Mononuclear cell (primary cell): ENCODE measurements around the gene TPSAB1. TPM values are rescaled to one million over a fixed set of nuclear protein-coding genes. Genes with fewer than 3 reads are reported as not detected.
"Not testable (repeated sequence)": the region's sequence is repeated elsewhere in the genome, so short reads cannot be mapped to it uniquely, and the experiment has no call there.

Experiments used
- H3K27me3 ChIP-seq: 2 replicates; pipeline ENCODE4 v1.6.0; 2011; ENCODE audit warnings: low read length, control low read depth; ENCODE audit not compliant: insufficient read depth
- H3K4me1 ChIP-seq: 2 replicates; pipeline ENCODE4 v1.5.1; 2011; ENCODE audit warnings: mild to moderate bottlenecking, low read length, control low read depth; ENCODE audit not compliant: insufficient read depth
- H3K4me3 ChIP-seq: 2 replicates; pipeline ENCODE4 v1.5.1; 2011; ENCODE audit warnings: mild to moderate bottlenecking, low read length, moderate library complexity
- H3K9me3 ChIP-seq: 2 replicates; pipeline ENCODE4 v1.5.1; 2011; ENCODE audit warnings: low read depth, mild to moderate bottlenecking, control low read depth, low read length
- total RNA-seq: library from RNA; depleted of rRNA; stranded (reverse); fragments of >200 nt; gene quantifications from one replicate; pipeline ENCODE4 v1.2.3, GENCODE V29; 2012

Gene TPSAB1
- total RNA-seq, 1 donor: not detected

GRCh38 chr16:1226692-1227091 lies 13.8 kb upstream of the TPSAB1 start:
- not testable (repeated sequence) for H3K4me1 ChIP-seq, H3K27me3 ChIP-seq, H3K4me3 ChIP-seq, H3K9me3 ChIP-seq

- not testable (repeated sequence) for H3K4me1 ChIP-seq, H3K9me3 ChIP-seq, H3K4me3 ChIP-seq, H3K27me3 ChIP-seq
Measured at GRCh38 chr16:1228227-1228626, 12.3 kb upstream of the TPSAB1 start.

- H3K27me3 ChIP-seq, H3K4me1 ChIP-seq: not testable (repeated sequence)
Measured at GRCh38 chr16:1229476-1229875, 11.0 kb upstream of the TPSAB1 start.

GRCh38 chr16:1230084-1230470 lies 10.4 kb upstream of the TPSAB1 start, which contains the start of gene TPSB2:
Gene TPSB2 (minus strand): TSS chr16:1230184. CDS start chr16:1229951, 233 bp downstream.
- not testable (repeated sequence) for H3K27me3 ChIP-seq, H3K4me1 ChIP-seq, H3K4me3 ChIP-seq, H3K9me3 ChIP-seq

More at GRCh38 chr16:1229476-1229875, 11.0 kb upstream of the TPSAB1 start:
- H3K9me3 ChIP-seq, H3K4me3 ChIP-seq: not testable (repeated sequence)

- H3K27me3 ChIP-seq, H3K4me1 ChIP-seq, H3K4me3 ChIP-seq, H3K9me3 ChIP-seq: not testable (repeated sequence)
Measured at GRCh38 chr16:1230471-1231212, 9.9 kb upstream of the TPSAB1 start.

- not testable (repeated sequence) for H3K4me3 ChIP-seq, H3K27me3 ChIP-seq, H3K4me1 ChIP-seq, H3K9me3 ChIP-seq
Measured at GRCh38 chr16:1231301-1231700, 9.2 kb upstream of the TPSAB1 start.

- not testable (repeated sequence) for H3K9me3 ChIP-seq, H3K27me3 ChIP-seq, H3K4me1 ChIP-seq, H3K4me3 ChIP-seq
Measured at GRCh38 chr16:1232049-1232748, 8.3 kb upstream of the TPSAB1 start.

- H3K27me3 ChIP-seq, H3K9me3 ChIP-seq, H3K4me3 ChIP-seq, H3K4me1 ChIP-seq: not testable (repeated sequence)
Measured at GRCh38 chr16:1236659-1237058, 3.8 kb upstream of the TPSAB1 start.

GRCh38 chr16:1237990-1238389 lies 2.5 kb upstream of the TPSAB1 start:
- Histone ChIP-seq H3K27me3 (no peaks in the 10 kb centered on the region), H3K4me1 (no peaks in the 10 kb centered on the region), H3K9me3 (no peaks in the 10 kb centered on the region), H3K4me3 (no peak overlapping the region)

GRCh38 chr16:1238909-1239308 lies 1.6 kb upstream of the TPSAB1 start:
- H3K27me3 ChIP-seq, H3K4me1 ChIP-seq, H3K4me3 ChIP-seq, H3K9me3 ChIP-seq: not testable (repeated sequence)

- H3K9me3 ChIP-seq, H3K4me1 ChIP-seq, H3K4me3 ChIP-seq, H3K27me3 ChIP-seq: not testable (repeated sequence)
Measured at GRCh38 chr16:1239575-1239974, 930 bp upstream of the TPSAB1 start.

- not testable (repeated sequence) for H3K9me3 ChIP-seq, H3K4me3 ChIP-seq, H3K27me3 ChIP-seq
- peaks cover 11% of the 10 kb centered on the region for H3K4me1 ChIP-seq
Measured at GRCh38 chr16:1241081-1241480, 576 bp downstream of the TPSAB1 start.

- H3K4me1 ChIP-seq: peaks cover 14% of the 10 kb centered on the region
- not testable (repeated sequence) for H3K9me3 ChIP-seq, H3K27me3 ChIP-seq, H3K4me3 ChIP-seq
Measured at GRCh38 chr16:1243363-1243762, 2.9 kb downstream of the TPSAB1 start.

- H3K9me3 ChIP-seq, H3K27me3 ChIP-seq, H3K4me3 ChIP-seq: not testable (repeated sequence)
- peaks cover 14% of the 10 kb centered on the region for H3K4me1 ChIP-seq
Measured at GRCh38 chr16:1243907-1244850, 3.7 kb downstream of the TPSAB1 start.

GRCh38 chr16:1244881-1245280 lies 4.4 kb downstream of the TPSAB1 start:
- Histone ChIP-seq H3K9me3 (no peaks in the 10 kb centered on the region), H3K27me3 (peaks cover 3% of the 10 kb centered on the region), H3K4me3 (no peak overlapping the region), H3K4me1 (peaks cover 14% of the 10 kb centered on the region)
